ENCODE results near the gene AFF2.

AFF2 gene

DNA sequence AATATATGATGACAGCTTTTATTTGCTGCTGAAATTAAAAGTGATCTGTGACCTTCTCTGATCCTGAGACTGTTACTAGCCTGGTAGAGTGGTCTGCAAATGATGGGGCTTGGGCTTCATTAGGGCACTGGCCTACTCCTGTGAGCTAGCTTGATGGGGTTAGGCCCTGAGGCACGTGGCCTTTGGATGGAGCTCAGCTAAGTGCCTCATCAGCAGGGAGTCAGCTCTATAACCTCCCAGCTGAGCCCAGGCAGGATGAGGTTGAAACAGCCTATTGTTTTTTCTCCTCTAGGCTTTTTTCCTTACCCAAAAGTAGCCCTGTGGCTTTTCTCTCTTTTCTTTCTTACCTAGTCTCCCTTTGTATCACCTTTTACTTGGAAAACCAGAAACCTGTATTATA lies 92.2 kb downstream of the AFF2 start:
- DNase-seq: no peak

GRCh38 chrX:148593146-148593545 lies 92.7 kb downstream of the AFF2 start:
- no peak for DNase-seq

- no peak for DNase-seq
These were observed 93.6 kb downstream of the AFF2 start for GRCh38 chrX:148593987-148594386.

DNA sequence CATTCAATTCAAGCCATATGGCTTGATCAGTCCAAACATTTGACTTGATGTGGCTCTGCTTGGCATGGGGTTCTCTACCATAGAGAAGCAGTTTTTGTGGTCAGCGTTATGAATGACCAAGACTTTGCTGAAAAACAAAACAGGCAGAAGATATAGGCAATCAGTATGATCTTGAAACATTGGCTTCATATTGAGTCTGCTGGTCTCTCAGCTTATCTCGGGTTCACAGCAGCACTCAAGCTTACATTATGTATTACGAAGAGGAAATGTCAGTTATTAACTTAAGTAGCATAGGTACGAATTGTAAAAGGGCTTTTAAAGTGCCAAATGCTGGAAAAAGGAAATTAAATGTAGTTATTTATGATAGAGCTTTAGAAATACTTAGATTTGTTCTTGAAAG lies 99.0 kb downstream of the AFF2 start:
- DNase-seq: no peak

DNA sequence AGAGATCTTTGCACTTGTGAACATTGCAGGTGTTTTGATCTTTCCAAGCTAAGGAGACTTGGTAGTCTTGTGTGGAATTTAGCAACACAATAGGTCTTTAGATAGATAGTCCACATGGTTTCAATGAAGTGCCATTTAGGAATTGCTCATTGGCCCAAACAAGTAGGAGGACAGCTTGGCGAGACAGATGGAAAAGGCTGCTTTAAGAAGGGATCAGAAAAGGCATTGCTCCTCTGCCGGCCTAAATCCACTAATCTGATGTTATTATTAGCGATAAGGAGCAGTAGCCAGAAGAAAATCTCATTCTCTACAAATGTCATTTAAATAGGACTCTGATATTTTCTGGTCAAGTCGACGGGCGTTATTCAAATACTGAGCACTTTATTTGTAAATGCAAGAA lies 99.7 kb downstream of the AFF2 start:
- no peak for DNase-seq

GRCh38 chrX:148600581-148600980 lies 100.2 kb downstream of the AFF2 start:
- no peak for DNase-seq

DNA sequence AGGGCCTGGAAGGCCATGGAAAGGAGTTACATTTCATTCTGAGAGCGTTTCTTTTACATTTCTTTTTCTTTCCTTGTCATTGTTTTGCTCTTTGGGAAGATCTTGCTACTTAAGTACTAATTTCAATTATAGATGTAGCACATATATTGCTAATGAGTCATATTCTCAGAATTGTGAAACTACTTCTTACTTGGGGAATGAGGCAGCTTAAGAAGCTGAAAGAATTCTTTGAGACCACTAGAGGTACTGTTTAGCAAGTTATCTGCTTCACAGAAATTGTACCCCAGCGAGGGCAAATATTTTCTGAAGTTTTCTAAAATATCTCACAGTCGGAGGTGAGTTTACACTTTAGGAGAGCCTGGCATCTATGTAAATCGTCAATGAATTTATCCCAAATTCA lies 100.6 kb downstream of the AFF2 start:
- no peak for DNase-seq

- DNase-seq: no peak
These were observed 109.3 kb downstream of the AFF2 start for GRCh38 chrX:148609515-148610327.

DNA sequence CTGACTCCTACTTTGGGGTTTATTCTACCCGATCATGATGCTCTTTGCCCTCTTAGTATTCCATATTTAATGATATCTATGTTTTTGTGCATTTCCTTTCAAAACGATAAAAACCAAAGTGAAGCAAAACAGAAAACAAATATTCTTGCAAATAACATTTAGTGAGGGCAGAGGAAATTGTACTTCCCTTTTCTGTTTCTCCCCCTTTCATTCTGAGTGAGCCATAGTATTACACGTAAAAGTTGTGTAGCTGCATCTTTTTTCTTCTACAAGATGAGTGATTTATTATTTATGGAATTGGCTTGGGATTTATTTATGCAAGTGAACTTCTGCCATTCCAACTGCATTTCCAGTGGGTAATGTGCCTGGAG lies 109.9 kb downstream of the AFF2 start:
- DNase-seq: no peak

- DNase-seq: no peak
These were observed 111.6 kb downstream of the AFF2 start for GRCh38 chrX:148611993-148612392.

DNA sequence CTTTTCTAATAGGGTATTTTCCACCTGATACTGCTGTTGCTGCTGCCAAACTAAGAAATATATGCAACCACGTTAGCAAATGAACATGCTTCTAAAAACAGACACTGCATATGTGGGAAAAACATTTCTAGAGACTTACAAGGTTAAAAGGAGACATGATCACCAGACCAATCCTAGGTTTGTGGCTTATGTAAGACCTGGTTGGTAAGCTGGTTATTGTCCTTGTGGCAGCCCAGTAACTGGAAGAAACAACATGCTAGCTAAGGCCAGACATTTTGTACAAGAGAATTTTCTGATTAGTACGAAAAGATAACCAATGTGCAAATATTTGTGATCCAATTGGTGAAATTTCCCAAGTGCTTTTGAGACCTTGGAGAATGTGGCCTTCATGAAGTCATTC lies 112.0 kb downstream of the AFF2 start:
- no peak for DNase-seq

DNA sequence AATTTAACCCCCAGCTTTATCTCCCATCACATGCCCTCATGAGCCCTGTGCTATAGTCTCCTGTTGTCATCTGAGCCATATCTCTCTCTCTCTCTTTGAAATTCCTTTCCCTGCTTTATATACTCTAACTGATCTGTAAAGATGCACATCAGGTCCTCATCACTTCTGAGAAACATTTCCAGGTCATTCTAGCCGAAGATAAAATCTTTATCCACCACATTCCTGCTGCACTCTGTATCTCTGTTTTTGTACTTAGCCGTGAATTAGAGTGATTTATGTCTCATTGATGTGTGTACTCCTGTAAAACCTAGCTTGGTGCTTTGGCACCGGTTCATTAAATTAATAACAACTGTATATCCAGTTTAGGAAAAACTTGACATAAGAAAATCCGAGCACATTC lies 113.2 kb downstream of the AFF2 start:
- no peak for DNase-seq

- DNase-seq: no peak
These were observed 115.1 kb downstream of the AFF2 start for GRCh38 chrX:148615491-148615890.

- DNase-seq: no peak
These were observed 118.3 kb downstream of the AFF2 start for GRCh38 chrX:148618470-148619445.

- no peak for DNase-seq
These were observed 119.6 kb downstream of the AFF2 start for GRCh38 chrX:148620023-148620422.

DNA sequence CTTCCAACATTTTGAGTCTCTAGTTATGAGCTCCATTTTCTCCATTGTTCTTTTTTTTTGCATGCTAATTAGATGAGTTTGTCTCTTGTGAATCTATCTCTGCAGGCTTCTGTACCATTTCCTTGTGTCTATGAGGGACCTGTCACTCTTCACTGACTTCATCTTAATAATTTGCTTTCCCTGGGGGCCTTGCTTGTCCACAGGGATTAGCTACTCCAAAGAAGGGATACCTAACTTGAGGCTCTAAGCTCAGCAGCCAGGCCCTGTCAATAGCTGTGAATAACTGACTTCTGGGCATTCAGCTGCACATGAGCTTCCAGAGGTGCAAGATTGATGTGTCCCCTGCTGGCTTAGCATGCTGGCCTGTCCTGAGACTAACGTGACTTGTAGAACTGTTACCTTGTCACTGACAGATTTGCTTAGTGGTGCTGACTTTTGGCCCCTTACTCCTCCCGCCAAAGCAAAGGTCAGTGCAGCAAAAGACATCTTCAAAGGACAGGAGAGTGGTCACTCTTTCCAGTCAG lies 124.6 kb downstream of the AFF2 start:
- DNase-seq: no peak

- DNase-seq: no peak
These were observed 128.2 kb downstream of the AFF2 start for GRCh38 chrX:148628621-148629020.

GRCh38 chrX:148629434-148629833 lies 129.0 kb downstream of the AFF2 start:
- no peak for DNase-seq

DNA sequence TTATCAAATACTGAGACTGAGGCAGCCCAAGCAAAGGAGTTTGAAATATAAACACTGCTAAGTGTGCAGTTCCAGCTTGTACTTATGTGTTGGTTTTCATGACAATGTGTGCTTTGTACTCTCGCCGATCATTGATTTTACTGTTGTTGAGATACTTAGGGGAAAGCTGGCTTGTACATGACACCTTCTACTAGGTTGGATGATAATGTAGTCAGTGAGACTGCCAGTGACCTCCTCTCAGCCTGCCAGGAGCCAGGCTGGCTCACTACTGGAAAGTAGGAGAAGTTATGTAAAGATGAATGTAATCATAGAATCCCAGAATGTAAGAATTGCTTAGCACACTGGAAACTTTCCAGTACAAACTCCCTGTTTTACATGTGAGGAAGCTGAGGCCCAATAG lies 132.0 kb downstream of the AFF2 start:
- DNase-seq: no peak

DNA sequence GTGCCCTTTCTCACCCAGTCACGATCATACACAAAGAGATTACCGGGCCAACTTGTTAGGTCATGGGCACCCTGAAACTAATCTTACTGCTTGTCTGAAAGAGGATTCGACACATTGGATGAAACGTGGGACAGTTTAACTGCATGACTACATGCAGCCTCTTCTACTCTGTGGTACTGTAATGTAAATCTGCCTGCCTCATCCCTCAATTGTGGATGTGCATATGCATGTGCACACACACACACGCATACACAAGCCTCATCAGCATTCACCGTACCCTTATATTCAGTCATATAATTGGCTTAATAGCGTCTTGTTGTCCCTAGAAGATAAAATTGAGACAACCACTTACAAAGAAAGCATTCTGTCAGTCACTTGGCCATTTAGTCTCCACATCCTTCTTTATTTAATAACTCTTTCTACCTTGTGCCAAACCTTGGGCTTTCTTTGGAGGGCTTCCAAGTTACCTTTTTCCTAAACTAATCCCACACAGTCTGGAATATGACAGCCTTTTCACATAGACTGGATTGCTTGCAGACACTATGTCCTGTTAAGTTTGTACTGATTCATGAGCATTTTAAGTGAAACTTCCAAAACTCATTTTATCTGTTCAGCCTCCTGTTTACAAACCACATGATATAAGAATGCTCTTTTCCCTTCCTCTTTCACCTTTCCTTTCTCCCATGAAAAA lies 132.9 kb downstream of the AFF2 start:
- no peak for DNase-seq

- DNase-seq: no peak
These were observed 134.2 kb downstream of the AFF2 start for GRCh38 chrX:148634591-148634990.

GRCh38 chrX:148643460-148643859 lies 143.0 kb downstream of the AFF2 start:
- no peak for DNase-seq

- no peak for DNase-seq
These were observed 147.2 kb downstream of the AFF2 start for GRCh38 chrX:148647651-148648050.

Measured in stimulated activated naive CD4-positive, alpha-beta T cell (primary cell).